Upper lobe of left lung (tissue), 4 donors: Measurements from ENCODE around the gene IL1RAPL1.

ENCODE experiments used
- POLR2A ChIP-seq, 4 donors: fragments of 450-650 bp; IDR thresholded peaks; one replicate each; pipeline ENCODE4 v1.5.1; 2016 to 2017; ENCODE audit warnings: antibody characterized with exemption in 4 of 4, mild to moderate bottlenecking in 2 of 4
- TF ChIP-seq, protein P1 (sequence below), 6 experiments: fragments of 450-650 bp in 4 of 6; fragments of 200-600 bp in 2 of 6; sonication (generic) in 2 of 6; IDR thresholded peaks; one replicate each; pipeline ENCODE4 v1.5.1; 2016 to 2019; ENCODE audit warnings: antibody characterized with exemption in 6 of 6

DNA sequence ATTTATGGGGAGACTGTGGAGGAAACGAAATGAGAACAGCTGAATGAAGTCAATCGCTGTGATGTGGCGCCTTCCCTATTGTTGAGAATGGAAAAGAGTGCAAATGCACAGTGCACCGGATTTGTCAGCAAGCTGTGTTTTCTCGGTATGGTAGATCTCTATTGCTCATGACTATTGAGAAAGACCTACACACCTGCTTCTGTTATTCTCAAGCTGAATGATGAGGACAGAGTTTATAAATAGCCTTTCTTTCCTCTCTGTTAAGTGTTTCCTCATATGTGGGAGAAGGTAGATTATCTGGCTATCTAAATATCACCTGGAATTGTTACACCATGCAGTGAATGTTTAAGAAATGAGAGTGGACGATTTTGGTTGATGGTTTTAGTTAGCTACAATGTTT is 650.7 kb downstream of the IL1RAPL1 start:
- TF ChIP-seq, protein P1, sequence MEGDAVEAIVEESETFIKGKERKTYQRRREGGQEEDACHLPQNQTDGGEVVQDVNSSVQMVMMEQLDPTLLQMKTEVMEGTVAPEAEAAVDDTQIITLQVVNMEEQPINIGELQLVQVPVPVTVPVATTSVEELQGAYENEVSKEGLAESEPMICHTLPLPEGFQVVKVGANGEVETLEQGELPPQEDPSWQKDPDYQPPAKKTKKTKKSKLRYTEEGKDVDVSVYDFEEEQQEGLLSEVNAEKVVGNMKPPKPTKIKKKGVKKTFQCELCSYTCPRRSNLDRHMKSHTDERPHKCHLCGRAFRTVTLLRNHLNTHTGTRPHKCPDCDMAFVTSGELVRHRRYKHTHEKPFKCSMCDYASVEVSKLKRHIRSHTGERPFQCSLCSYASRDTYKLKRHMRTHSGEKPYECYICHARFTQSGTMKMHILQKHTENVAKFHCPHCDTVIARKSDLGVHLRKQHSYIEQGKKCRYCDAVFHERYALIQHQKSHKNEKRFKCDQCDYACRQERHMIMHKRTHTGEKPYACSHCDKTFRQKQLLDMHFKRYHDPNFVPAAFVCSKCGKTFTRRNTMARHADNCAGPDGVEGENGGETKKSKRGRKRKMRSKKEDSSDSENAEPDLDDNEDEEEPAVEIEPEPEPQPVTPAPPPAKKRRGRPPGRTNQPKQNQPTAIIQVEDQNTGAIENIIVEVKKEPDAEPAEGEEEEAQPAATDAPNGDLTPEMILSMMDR (IDR thresholded peaks at IDR 0.05): no peak
- TF ChIP-seq POLR2A (IDR thresholded peaks at IDR 0.05): no peak
